ENCODE measurements around the gene PPP1R18.

Gene PPP1R18

DNA sequence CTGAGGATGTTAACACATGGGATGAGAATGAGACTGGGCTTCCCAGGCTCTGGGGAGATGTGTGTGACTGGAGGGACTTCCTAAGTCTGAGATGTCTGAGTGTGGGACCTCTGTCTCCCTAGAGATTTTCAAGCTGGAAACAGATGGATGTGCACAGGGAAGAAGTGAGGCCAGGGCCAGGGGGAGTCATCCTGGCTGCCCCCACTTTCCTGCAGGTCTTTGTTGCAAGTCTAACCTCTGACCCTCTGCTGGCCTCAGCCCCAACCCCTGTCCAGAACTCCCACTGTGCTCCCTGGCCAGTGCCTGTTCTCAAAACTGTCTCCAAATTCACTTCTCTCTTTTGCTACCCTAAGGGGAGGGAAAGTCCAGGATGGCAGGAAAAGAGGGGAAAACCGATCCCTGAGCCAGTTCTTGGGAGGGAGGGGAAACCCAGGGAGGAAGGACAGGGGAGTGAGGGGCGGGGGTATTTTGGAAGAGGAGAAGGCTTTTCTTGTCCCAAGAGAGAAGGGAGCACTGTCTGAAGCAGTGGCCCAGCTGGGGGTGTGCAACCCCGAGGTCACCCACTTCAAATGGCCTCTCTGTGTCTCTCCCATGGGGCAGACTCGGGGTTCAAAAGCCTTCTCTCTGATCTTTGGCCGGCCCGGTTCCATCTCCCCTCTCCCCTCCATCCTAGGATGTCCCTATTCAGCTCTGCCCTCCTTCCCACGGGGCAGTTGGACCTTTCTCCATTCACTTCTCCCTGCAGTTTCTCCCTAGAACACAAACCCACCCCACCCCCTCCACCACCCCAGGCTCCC lies 3.1 kb downstream of the PPP1R18 start:
- TF ChIP-seq, protein P1, sequence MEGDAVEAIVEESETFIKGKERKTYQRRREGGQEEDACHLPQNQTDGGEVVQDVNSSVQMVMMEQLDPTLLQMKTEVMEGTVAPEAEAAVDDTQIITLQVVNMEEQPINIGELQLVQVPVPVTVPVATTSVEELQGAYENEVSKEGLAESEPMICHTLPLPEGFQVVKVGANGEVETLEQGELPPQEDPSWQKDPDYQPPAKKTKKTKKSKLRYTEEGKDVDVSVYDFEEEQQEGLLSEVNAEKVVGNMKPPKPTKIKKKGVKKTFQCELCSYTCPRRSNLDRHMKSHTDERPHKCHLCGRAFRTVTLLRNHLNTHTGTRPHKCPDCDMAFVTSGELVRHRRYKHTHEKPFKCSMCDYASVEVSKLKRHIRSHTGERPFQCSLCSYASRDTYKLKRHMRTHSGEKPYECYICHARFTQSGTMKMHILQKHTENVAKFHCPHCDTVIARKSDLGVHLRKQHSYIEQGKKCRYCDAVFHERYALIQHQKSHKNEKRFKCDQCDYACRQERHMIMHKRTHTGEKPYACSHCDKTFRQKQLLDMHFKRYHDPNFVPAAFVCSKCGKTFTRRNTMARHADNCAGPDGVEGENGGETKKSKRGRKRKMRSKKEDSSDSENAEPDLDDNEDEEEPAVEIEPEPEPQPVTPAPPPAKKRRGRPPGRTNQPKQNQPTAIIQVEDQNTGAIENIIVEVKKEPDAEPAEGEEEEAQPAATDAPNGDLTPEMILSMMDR (IDR thresholded peaks at IDR 0.05) = no peak
- no peak for TF ChIP-seq ZFX (IDR thresholded peaks at IDR 0.05; ENCODE audit: borderline replicate concordance)
- H3K27ac ChIP-seq = no peak overlapping the region

DNA sequence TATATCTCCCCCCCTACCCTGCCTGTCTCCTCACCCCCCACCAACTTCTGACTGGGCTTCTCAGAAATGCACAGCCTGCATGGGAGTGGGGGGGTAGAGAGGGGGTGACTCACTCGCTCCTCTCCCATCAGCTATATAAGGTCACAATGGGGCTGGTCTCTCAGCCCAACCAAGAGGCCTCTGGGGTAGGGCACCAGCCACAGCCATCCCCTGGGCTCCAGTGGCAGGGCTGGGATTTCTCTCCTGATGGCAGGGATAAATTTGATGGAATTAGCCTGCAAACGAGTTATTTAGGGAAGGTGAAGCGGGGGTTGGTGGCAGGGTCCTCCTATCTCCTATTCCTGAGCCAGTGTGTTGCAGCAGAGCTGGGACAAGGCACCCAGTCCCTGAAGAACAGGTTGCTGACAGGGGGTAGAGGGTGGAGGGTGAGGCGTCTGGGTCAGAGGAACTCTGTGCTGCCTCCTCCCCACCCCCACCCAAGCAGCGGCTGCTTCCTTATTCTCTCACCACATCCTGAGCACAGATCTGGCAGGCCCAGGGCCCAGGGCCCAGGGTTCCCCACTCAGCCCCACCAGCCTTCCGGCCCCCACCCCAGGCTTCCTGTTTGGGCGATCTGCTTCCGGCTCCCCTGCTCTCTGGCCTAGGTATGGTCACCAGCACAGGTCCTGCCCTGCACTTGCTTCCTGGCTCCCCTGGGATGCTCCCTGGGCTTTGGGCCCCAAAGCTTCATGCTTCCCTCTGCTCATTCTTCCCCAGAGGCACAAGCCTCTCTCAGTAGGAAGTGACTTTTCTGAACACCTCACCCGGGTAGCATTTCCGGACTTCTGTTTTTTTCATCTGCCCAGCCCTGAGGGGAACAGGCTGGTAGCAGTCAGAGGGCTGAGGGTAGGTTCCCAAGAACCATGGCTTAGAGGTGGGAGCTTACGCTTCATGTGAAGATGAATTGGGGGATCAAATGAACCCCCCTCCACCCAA lies 4.0 kb downstream of the PPP1R18 start:
- TF ChIP-seq, protein P1 (IDR thresholded peaks at IDR 0.05) = no peak
- no peak for TF ChIP-seq ZFX (IDR thresholded peaks at IDR 0.05; ENCODE audit: borderline replicate concordance)
- no peak overlapping the region for H3K27ac ChIP-seq

DNA sequence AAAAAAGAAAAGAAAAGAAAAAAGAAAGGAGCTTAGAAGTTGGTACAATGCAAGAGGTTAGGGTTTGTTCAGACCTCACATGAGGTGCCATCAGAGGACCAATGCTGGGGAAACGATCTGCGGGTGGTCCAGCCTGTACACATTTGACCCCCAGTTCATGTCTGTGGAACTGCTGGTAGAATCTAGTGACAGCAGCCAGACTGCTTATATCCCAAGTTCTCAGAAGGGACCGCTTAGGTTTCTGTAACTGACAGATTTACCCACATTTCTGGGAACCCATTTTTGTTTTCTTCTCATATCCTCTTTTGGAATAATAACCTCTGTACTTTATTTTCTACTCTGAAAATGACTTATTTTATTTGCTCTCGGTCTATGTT lies 4.7 kb downstream of the PPP1R18 start:
- H3K27ac ChIP-seq = no peak overlapping the region
- no peak for TF ChIP-seq ZFX (IDR thresholded peaks at IDR 0.05; ENCODE audit: borderline replicate concordance)
- TF ChIP-seq, protein P1 (IDR thresholded peaks at IDR 0.05) = no peak

DNA sequence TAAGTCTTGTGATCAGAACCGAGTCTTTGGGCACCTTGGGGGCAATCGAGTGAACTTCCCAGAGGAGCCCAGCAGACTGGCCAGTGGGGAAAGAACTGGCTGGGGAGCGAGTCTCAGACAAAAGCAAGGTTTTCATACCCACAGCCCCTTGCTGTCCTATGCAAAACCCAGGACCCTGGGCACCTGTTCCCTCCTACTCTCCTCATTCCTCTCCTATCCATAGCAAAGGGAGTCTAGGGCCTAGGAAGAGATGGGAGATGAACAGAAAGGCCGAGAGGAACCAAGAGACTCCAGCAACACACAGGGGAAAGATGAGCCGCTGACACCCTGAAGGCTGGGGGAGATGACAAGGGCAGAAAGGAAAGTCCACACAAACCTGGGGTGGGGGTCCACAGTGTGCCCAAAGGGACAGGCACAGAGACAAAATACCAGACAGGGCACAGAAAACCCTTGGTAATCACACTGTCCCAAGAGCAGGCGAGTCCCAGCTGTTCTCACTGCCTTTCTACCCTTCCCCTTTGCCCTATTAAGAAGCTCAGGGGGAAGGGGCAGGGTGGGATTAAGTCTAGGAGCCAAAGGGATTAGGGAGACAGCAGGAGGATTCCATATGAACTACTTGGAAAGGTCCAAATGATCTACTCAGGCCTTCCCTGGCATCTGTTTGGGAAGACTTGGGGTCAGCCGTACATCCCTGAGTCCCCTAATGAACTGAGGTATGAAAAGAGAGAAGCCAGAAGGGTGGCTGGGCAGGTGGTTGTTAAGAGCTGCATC lies 6.5 kb downstream of the PPP1R18 start:
- H3K27ac ChIP-seq = no peak overlapping the region
- TF ChIP-seq ZFX (IDR thresholded peaks at IDR 0.05; ENCODE audit: borderline replicate concordance) = no peak
- TF ChIP-seq, protein P1 (IDR thresholded peaks at IDR 0.05) = no peak

DNA sequence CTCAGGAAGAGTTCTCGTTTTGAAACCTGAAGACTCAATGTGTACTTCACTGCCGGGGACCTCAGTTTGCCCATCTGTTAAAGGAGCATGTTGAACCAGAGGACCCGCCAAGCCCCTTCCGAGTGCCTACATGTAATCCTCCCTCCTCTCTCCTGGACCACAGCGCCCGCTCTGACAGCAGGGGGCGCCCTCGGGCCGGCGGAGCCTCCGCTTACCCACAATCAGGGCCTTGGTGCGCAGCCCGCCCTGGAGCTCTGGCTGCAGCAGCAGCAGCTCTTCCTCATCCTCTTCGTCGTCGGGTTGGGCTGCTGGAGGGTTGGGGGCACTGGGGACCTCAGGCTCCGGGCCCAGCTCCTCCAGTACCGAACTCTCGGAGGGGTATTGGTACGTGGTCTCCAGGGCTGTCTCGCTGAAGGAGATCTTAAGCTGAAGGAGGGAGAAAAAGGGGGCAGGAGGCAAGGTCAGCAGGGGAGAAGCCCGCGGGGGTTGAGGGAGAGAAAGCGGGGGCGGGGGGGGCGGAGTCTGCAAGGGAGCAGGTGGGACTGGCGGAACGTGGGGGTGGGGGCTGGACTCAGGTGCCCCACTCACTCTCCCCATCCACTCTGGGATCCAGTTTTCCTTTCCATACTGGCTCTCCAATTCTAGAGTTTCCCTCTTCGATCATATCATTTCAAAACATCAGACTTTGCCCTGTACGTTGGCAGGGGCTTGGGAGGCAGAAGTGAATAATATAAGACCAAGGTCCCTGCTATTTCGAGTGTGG lies 7.3 kb downstream of the PPP1R18 start:
- no peak overlapping the region for H3K27ac ChIP-seq
- TF ChIP-seq, protein P1 (IDR thresholded peaks at IDR 0.05) = peak; percentile 98
- TF ChIP-seq ZFX (IDR thresholded peaks at IDR 0.05; ENCODE audit: borderline replicate concordance) = no peak

DNA sequence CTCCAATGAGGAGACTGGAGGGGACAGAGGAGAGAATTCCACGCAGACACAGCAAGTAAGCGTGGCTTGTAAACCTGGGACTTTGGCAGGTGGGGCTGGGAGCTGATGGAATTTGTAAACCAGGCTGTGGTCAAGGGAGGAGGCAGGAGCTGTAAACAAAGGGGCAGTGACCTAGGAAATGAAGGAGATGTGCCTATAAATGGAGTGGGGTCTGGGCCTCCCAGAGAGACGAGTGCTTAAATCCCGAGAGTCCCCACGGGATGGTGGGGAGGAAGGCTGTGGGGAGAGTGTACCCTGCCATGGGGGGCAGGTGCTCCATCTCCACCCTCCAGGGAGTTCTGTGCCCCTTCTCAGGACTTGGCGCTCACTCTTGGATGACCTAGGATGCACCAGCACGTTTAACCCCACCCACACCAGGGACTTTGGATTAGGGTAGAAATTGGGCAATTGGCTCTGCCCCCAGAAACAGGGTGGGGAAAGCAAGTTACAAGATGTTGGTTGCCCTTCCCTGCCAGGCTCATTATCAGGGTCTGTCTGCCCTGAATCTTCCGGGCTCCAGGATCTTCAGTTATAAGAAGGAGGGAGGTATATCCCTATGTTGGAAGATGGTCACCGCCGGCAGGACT lies 9.7 kb downstream of the PPP1R18 start:
- TF ChIP-seq, protein P1 (IDR thresholded peaks at IDR 0.05) = no peak
- no peak for TF ChIP-seq ZFX (IDR thresholded peaks at IDR 0.05; ENCODE audit: borderline replicate concordance)
- no peak overlapping the region for H3K27ac ChIP-seq
